Heart right ventricle (tissue), 16 donors: Measurements from ENCODE around the gene CLK4. TPM values are rescaled to one million over a fixed set of nuclear protein-coding genes. Genes with fewer than 3 reads are reported as not detected.

Experiments
- ATAC-seq, 8 donors: fragments of 200-7000 bp; cut with Tn5 transposase; one replicate each; pipeline ENCODE4 v1.9.1; 2020; ENCODE audit warnings: mild to moderate bottlenecking in 8 of 8, moderate library complexity in 8 of 8, moderate number of reproducible peaks in 1 of 8
- DNase-seq, 2 donors: peaks; one replicate each; pipeline ENCODE4 v3.0.0-alpha.2; 2020
- H3K27ac ChIP-seq, 10 donors: fragments of 200-600 bp; sonication (generic) in 2 of 10; one replicate each; pipeline versions ENCODE4 v1.5.0 to v1.8.0; 2020 to 2022; ENCODE audit warnings: mild to moderate bottlenecking in 3 of 10
- H3K27me3 ChIP-seq, 7 donors: fragments of 200-600 bp; one replicate each; pipeline ENCODE4 v1.8.0; 2021 to 2022; ENCODE audit warnings: mild to moderate bottlenecking in 2 of 7
- H3K36me3 ChIP-seq, 9 donors: fragments of 200-600 bp; sonication (generic) in 1 of 9; one replicate each; pipeline versions ENCODE4 v1.5.0 to v1.8.0; 2020 to 2022; ENCODE audit warnings: mild to moderate bottlenecking in 2 of 9
- H3K4me1 ChIP-seq, 9 donors: fragments of 200-600 bp; sonication (generic) in 1 of 9; one replicate each; pipeline versions ENCODE4 v1.5.0 to v1.8.0; 2020 to 2022; ENCODE audit warnings: mild to moderate bottlenecking in 4 of 9
- H3K4me3 ChIP-seq, 10 donors: fragments of 200-600 bp; sonication (generic) in 2 of 10; one replicate each; pipeline versions ENCODE4 v1.5.0 to v1.8.0; 2020 to 2022; ENCODE audit warnings: mild to moderate bottlenecking in 7 of 10, moderate library complexity in 2 of 10
- H3K9me3 ChIP-seq, 11 donors: fragments of 200-600 bp in 10 of 11; sonication (generic) in 2 of 11; one replicate each; pipeline versions ENCODE4 v1.5.0 to v1.8.0; 2013 to 2022; ENCODE audit warnings: mild to moderate bottlenecking in 2 of 11, control low read depth in 1 of 11, moderate library complexity in 1 of 11
- CTCF ChIP-seq, 9 donors: fragments of 200-600 bp; sonication (generic) in 2 of 9; IDR thresholded peaks; one replicate each; pipeline versions ENCODE4 v1.5.0 to v1.8.0; 2021 to 2022; ENCODE audit warnings: antibody characterized with exemption in 9 of 9, mild to moderate bottlenecking in 5 of 9, moderate library complexity in 1 of 9
- WGBS, 2 donors: extraction: QIAGEN DNeasy Blood & Tissue Kit; methylation state at CpG; one replicate each; pipeline ENCODE4 v1.1.7; 2013; ENCODE audit warnings: inconsistent platforms in 1 of 2; 5-methylcytosine and 5-hydroxymethylcytosine counted together
- intact Hi-C, 10 donors: fragments of 100-400 bp; cut with DNase I; formaldehyde crosslinking; loops; one replicate each; pipeline versions ENCODE4 v1.11.1 to v1.14.2; 2022
- polyA plus RNA-seq, 2 donors: library from polyadenylated mRNA; stranded (reverse); fragments of 200-250 nt; gene quantifications; one replicate each; pipeline ENCODE4 v1.2.3, GENCODE V29; 2013
- total RNA-seq, 10 donors: library from RNA; stranded (reverse); fragmentation: NEBNext Ultra II Directional in 3 of 10; extraction: Animal tissue kit (Norgen Biotek cat#: 25700) in 3 of 10; gene quantifications; one replicate each; pipeline versions ENCODE4 v1.2.1 to v1.2.4, GENCODE V29; 2021 to 2023
- donor health status: Arrhythmogenic right ventricular cardiomyopathy.
- donor health status: ischemic (EF 13 %, LVEDD 7.1; RV severe dilation, severe dysfunction).
- donor health status: healthy with polysubstance abuse.
- donor health status: DM: no; HTN: yes; CAD: no.
- donor health status: DM: no; HTN: no; CAD: no.
- donor health status: ischemic (EF 25% LVEDD 6.9; RV normal size, moderate dysfunction).
- donor health status: ischemic (EF 25% LVEDD 5.7; RV mildly dilated, moderate dysfunction).
- donor health status: healthy.
- donor health status: DM: yes; HTN: yes; CAD: no.
- donor health status: Ischemic cardiomyopathy.
- donor health status: ischemic (EF 35%, LVEDD 5.7; RV mildly dilated, moderate dysfunction).
- donor health status: nonischemic (EF 11% LVEDD 7.7; RV severe dilation, severe dysfunction).
- donor health status: DM: yes; HTN: yes; CAD: no.
- donor health status: PGD.
- donor health status: ischemic (EF 29% LVEDD 5.4; RV normal size, mild dysfunction).
- donor health status: nonischemic (EF 23%, LVEDD 6.1; RV moderate dilation, normal function).

The CLK4 gene
- total and polyA plus RNA-seq, 12 donors, result 6.0 to 67.0 (median 15.5) TPM

DNA sequence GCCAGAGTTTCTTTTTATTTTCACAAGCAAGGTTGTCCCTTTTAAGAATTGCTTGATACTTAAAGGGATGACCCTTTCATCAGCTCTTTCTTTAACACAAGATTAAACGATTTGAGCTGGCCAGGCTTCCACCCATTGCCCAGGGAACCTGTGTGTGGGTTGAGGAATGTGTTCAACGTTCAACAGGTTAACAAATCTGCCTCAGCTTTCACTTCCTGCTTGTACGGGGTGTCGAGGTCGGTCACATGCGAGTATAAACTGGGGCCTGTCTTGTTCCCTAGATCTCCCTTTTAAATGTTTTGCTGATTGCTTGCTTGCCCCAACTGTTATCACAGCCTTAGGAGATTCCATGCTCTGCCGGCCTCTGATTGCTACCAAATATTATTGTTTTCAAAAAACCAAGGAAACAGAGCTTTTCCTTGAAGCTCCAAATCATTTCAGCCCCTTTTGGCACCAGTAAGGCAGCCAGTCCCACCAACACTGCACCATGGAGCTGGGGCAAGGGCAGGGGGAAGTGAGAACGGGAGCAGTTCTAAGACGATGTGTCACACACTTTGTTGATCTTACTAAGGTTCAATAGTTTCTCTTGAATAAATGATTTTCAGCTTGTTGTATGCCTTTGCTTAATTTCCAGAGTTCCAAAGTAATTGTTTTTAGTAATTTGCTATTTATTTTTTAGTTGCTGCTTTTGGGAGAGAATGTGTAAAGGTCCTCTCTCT lies 10.7 kb upstream of the CLK4 start:
- no peaks in the 10 kb centered on the region for H3K27me3 ChIP-seq
- ATAC-seq (no peak), DNase-seq (no peak)
- H3K4me3 ChIP-seq, result no peak overlapping the region
- H3K36me3 ChIP-seq, result no peaks in the 10 kb centered on the region
- peaks cover 0 to 10% (median 0%) of the 10 kb centered on the region in 11 donors for H3K9me3 ChIP-seq
- no peak overlapping the region for H3K27ac ChIP-seq
- intact Hi-C loops, result loop anchor here in 2 of 10 donors (10.0 kb wide), 2 partner anchors 87 to 377 kb away; no protein-coding TSS in a partner anchor
- no peak for TF ChIP-seq CTCF (IDR thresholded peaks at IDR 0.05)
- WGBS, 2 donors, result 48 to 53% methylated on average over 9 of the region's 9 CpGs
- no peaks in the 10 kb centered on the region for H3K4me1 ChIP-seq

DNA sequence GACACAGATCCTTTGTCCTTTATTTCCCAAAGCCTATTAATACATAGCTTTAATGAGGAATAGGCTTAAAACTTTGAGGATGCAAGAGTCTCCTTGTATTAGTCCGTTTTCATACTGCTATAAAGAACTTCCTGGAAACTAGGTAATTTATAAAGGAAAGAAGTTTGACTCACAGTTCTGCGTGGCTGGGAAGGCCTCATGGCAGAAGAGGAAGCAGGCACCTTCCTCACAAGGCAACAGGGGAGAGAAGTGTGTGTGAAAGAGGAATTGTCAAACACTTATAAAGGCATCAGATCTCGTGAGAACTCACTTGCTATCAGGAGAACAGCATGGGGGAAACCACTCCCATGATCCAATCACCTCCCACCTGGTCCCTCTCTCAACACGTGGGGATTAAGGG lies 5.4 kb upstream of the CLK4 start:
- intact Hi-C loops, result loop anchor here in 2 of 10 donors (10.0 kb wide), 2 partner anchors 93 to 383 kb away; no protein-coding TSS in a partner anchor
- H3K27ac ChIP-seq, result no peak overlapping the region
- no peak for TF ChIP-seq CTCF (IDR thresholded peaks at IDR 0.05)
- no peaks in the 10 kb centered on the region for H3K36me3 ChIP-seq
- ATAC-seq (no peak), DNase-seq (no peak)
- H3K27me3 ChIP-seq, result no peaks in the 10 kb centered on the region
- H3K4me1 ChIP-seq, result no peaks in the 10 kb centered on the region
- H3K9me3 ChIP-seq, result no peaks in the 10 kb centered on the region
- WGBS, 2 donors, result 32 to 45% methylated on average over 4 of the region's 4 CpGs
- H3K4me3 ChIP-seq, result no peak overlapping the region

- Histone ChIP-seq H3K27ac (no peak overlapping the region), H3K4me3 (no peak overlapping the region), H3K4me1 (no peaks in the 10 kb centered on the region), H3K27me3 (no peaks in the 10 kb centered on the region), H3K36me3 (no peaks in the 10 kb centered on the region), H3K9me3 (no peaks in the 10 kb centered on the region)
- intact Hi-C loops, result loop anchor here in 2 of 10 donors (10.0 kb wide), 2 partner anchors 94 to 384 kb away; no protein-coding TSS in a partner anchor
- no peak for DNase-seq
- WGBS, 2 donors, result 49 to 54% methylated on average over 2 of the region's 2 CpGs
- no peak for TF ChIP-seq CTCF (IDR thresholded peaks at IDR 0.05)
- ATAC-seq, result no peak
Measured at GRCh38 chr5:178630951-178631350, 4.1 kb upstream of the CLK4 start.

GRCh38 chr5:178630475-178630930 lies 3.7 kb upstream of the CLK4 start:
- Histone ChIP-seq H3K9me3 (no peaks in the 10 kb centered on the region), H3K4me3 (no peak overlapping the region), H3K27me3 (no peaks in the 10 kb centered on the region), H3K27ac (no peak overlapping the region), H3K4me1 (peaks cover 0 to 3% (median under 1%) of the 10 kb centered on the region in 9 donors), H3K36me3 (no peaks in the 10 kb centered on the region)
- no peak for ATAC-seq
- intact Hi-C loops, result loop anchor here in 2 of 10 donors (10.0 kb wide), 2 partner anchors 94 to 384 kb away; no protein-coding TSS in a partner anchor
- no peak for DNase-seq
- WGBS, 2 donors, result 63 to 71% methylated on average over 4 of the region's 4 CpGs
- no peak for TF ChIP-seq CTCF (IDR thresholded peaks at IDR 0.05)
